Neuron (in vitro differentiated cells): ENCODE measurements around the gene ADARB2.

ENCODE experiments used
- H2AFZ ChIP-seq: one replicate; pipeline ENCODE4 v1.6.1; 2013; ENCODE audit warnings: low read depth, mild to moderate bottlenecking, inconsistent platforms, low read length, moderate library complexity
- H3K27me3 ChIP-seq: one replicate; pipeline ENCODE4 v1.6.1; 2013; ENCODE audit warnings: low read length; ENCODE audit not compliant: insufficient read depth
- H3K36me3 ChIP-seq: one replicate; pipeline ENCODE4 v1.6.1; 2013; ENCODE audit warnings: low read length; ENCODE audit not compliant: insufficient read depth
- H3K4me1 ChIP-seq: one replicate; pipeline ENCODE4 v1.6.1; 2013; ENCODE audit warnings: low read length; ENCODE audit not compliant: insufficient read depth
- H3K4me3 ChIP-seq: 2 replicates; pipeline ENCODE4 v1.5.1; 2013; ENCODE audit warnings: mild to moderate bottlenecking, low read length, moderate library complexity
- H3K9me3 ChIP-seq: one replicate; pipeline ENCODE4 v1.6.1; 2013; ENCODE audit warnings: low read length

Gene ADARB2

DNA sequence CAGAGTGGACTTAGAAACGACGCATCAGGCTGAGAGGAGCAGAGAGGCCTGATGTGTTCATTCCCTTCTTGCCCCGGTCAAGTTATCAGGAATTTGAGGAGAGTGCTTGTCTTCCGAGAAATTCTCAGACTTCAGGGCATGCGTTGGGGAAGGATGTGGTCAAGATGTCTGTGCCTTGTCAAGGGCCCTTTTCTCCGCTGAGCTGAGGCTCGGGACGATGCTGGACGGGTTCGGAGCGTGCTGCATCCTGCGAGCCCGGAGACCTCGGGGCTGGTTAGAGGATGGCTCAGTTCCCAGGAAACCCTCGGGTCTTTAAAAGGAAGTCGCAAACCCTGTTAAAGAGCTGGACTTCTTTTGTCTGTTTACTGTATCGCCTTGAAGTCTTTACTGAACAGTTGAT is 325.4 kb downstream of the ADARB2 start:
- Histone ChIP-seq H3K36me3 (no peaks in the 10 kb centered on the region), H3K9me3 (no peaks in the 10 kb centered on the region), H3K4me3 (no peak overlapping the region), H3K27me3 (no peaks in the 10 kb centered on the region), H2AFZ (no peak overlapping the region), H3K4me1 (no peaks in the 10 kb centered on the region)

DNA sequence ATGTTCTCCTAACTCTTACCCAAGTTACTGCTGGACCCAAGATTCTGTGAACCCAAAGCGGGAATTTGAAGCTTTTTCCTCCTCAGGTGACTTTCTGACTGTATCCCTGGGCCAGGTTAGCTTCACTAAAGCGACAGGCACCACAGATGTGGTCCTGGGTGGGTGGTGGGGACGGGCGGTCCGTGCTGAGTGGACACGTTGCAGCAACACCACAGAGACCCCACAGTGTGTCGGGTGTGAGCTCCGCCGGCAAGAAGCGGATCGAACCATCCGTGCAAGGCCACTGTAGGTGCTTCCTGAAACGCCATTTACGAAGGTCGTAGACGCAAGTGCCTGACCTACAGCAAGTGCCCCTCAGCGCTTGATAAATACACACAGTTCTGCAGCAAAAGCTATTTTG is 325.9 kb downstream of the ADARB2 start:
- Histone ChIP-seq H3K27me3 (no peaks in the 10 kb centered on the region), H3K36me3 (no peaks in the 10 kb centered on the region)

DNA sequence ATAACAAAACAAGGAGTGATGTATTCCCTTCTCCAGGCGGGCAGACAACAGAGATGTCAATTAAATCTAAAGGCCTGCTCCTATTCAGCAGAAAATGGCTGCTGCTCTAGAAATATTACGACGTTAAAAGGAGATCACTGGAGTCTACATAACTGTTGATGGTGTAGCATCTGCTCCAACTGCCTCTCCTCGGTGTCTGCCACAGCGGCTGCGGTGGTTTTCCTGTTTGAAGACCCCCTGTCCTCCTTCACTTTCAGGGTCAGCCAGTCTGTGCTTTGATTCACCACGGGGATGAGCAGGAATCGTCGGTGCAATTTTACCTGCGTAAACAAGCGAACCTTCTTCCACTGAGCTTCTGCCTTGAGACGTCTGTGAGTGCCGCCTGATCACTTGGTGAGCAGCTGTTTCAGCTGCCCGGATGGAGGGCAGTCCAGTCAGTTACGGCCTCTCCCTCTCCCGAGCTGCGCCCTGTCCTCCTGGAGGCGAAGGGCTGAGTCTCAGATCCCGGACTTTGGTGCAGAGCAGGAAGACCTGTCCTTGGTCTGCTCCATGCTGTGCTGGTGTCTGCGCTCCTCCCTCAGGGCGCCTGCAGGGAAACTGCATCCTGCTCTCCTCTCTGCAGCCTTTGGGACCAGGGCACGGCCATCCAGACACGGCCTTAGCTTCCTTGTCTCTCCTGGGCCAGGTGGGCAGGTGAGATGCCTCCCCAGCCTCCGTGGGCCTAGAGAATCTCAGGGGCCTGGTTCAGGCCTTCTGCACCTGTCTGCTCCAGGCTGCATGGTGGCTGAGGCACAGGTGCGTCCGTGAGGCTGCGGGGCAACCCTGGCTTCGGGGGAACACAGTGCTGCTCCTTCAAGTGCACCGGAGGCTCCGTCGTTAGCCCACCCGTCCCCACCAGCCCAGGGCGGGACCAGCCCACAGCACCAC is 326.6 kb downstream of the ADARB2 start:
- no peaks in the 10 kb centered on the region for H3K27me3 ChIP-seq
- no peaks in the 10 kb centered on the region for H3K4me1 ChIP-seq
- no peak overlapping the region for H2AFZ ChIP-seq

More for the DNA sequence above, 325.9 kb downstream of the ADARB2 start:
- Histone ChIP-seq H2AFZ (no peak overlapping the region), H3K9me3 (no peaks in the 10 kb centered on the region), H3K4me3 (no peak overlapping the region), H3K4me1 (no peaks in the 10 kb centered on the region)

DNA sequence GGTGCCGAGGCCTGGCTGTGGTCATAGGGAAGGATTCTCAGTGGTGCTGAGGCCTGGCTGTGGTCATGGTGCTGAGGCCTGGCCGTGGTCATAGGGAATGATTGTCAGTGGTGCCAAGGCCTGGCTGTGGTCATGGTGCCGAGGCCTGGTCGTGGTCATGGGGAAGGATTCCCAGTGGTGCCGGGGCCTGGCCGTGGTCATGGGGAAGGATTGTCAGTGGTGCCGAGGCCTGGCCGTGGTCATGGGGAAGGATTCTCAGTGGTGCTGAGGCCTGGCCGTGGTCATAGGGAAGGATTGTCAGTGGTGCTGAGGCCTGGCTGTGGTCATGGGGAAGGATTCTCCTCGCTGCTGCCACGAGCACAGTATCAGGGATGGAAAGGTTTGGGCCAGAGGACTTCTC is 327.3 kb downstream of the ADARB2 start:
- Histone ChIP-seq H3K4me3 (no peak overlapping the region), H3K9me3 (no peaks in the 10 kb centered on the region)

More for the DNA sequence above, 326.6 kb downstream of the ADARB2 start:
- Histone ChIP-seq H3K4me3 (no peak overlapping the region), H3K9me3 (no peaks in the 10 kb centered on the region), H3K36me3 (no peaks in the 10 kb centered on the region)

DNA sequence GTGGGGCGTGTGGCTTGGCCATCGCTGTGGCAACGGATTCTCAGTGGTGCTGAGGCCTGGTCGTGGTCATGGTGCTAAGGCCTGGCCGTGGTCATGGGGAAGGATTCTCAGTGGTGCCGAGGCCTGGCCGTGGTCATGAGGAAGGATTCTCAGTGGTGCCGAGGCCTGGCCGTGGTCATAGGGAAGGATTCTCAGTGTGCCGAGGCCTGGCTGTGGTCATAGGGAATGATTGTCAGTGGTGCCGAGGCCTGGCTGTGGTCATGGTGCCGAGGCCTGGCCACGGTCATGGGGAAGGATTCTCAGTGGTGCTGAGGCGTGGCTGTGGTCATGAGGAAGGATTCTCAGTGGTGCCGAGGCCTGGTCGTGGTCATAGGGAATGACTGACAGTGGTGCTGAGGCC is 327.9 kb downstream of the ADARB2 start:
- Histone ChIP-seq H3K4me1 (no peaks in the 10 kb centered on the region), H3K9me3 (no peaks in the 10 kb centered on the region), H2AFZ (no peak overlapping the region), H3K27me3 (no peaks in the 10 kb centered on the region), H3K36me3 (no peaks in the 10 kb centered on the region), H3K4me3 (no peak overlapping the region)

More for the DNA sequence above, 327.3 kb downstream of the ADARB2 start:
- H3K4me1 ChIP-seq: no peaks in the 10 kb centered on the region
- H3K36me3 ChIP-seq: no peaks in the 10 kb centered on the region
- no peak overlapping the region for H2AFZ ChIP-seq
- H3K27me3 ChIP-seq: no peaks in the 10 kb centered on the region

DNA sequence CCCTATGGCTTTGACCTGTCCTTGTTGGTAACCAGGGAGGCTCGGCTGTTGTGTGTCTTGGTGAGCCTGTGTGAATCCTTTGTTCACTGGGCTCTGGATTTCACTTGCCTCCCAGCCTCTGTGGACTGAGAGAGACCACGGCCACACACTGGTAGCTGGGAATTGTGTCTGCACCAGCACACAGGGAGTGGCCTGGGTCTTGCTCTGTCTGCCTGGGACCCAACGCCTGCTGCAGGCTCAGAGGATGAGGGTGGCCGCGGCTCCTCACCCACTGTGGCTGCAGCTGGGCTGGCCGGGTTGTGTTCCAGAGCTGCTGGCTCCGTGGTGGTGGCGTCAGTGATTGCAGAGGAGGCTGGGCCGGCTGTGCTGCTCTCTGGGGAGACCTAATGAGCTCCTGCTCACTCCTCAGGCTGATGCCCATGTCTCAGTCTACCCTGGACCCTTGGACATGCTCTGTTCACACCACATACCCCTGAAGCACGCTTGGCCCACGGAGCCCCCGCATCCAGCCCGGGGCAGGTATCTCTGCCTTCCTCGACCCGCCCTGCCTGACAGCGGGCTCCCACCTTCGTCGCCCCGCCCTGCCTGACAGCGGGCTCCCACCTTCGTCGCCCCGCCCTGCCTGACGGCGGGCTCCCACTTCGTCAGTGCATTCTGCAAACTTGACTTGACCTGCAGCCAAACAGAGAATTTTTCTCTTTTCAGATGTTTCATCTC is 328.5 kb downstream of the ADARB2 start:
- H3K36me3 ChIP-seq: no peaks in the 10 kb centered on the region
- H3K27me3 ChIP-seq: no peaks in the 10 kb centered on the region

DNA sequence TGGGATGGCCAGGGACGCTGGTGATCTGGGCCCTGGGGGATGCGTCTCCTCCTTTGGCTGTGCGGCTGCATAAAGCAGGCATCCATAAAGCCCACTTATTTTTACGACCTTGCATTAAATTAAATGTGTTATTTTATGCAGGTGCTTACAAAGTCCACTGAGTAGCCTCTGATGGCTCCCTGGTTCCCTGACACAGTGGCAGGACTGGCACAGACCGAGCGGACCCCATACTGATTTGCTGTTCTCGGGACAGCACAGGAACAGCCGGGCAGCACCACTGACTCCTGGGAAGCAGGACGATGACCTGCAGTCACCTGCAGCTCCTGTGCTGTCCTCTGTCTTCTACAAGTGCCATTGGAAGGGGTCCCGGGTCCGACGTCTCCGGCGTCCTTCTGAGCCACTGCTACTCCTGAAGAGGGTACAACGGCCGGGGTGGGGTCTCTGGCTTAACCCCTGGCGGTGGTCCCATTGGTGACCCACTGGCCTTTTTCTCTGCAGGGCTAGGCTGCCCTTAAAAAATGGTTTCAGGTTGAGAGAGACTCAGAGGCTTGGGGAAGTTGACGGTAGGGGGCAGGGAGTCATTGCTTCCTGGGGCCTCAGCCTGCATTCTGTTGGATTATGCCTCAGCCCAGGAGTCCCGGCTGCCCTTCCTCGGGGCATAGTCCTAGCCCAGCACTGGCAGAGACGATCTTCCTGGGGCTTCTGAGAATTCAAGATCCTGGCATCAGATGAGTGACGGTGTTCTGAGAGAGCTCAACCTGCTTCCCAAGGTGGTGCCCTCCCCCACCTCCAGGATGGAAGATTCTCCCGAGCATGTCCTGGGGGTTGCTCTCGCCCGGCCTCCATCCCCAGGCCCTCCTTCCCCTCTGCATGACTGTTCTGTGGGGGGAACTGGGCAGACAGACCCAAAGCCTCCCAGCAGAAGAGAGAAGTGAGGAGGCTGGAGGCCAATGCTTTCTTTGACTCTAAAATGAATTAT is 330.1 kb downstream of the ADARB2 start:
- no peaks in the 10 kb centered on the region for H3K36me3 ChIP-seq
- H2AFZ ChIP-seq: no peak overlapping the region
- H3K27me3 ChIP-seq: no peaks in the 10 kb centered on the region
- H3K4me3 ChIP-seq: no peak overlapping the region
- no peaks in the 10 kb centered on the region for H3K4me1 ChIP-seq
- H3K9me3 ChIP-seq: no peaks in the 10 kb centered on the region

More for the DNA sequence above, 328.5 kb downstream of the ADARB2 start:
- Histone ChIP-seq H2AFZ (no peak overlapping the region), H3K4me1 (no peaks in the 10 kb centered on the region), H3K4me3 (no peak overlapping the region), H3K9me3 (no peaks in the 10 kb centered on the region)

DNA sequence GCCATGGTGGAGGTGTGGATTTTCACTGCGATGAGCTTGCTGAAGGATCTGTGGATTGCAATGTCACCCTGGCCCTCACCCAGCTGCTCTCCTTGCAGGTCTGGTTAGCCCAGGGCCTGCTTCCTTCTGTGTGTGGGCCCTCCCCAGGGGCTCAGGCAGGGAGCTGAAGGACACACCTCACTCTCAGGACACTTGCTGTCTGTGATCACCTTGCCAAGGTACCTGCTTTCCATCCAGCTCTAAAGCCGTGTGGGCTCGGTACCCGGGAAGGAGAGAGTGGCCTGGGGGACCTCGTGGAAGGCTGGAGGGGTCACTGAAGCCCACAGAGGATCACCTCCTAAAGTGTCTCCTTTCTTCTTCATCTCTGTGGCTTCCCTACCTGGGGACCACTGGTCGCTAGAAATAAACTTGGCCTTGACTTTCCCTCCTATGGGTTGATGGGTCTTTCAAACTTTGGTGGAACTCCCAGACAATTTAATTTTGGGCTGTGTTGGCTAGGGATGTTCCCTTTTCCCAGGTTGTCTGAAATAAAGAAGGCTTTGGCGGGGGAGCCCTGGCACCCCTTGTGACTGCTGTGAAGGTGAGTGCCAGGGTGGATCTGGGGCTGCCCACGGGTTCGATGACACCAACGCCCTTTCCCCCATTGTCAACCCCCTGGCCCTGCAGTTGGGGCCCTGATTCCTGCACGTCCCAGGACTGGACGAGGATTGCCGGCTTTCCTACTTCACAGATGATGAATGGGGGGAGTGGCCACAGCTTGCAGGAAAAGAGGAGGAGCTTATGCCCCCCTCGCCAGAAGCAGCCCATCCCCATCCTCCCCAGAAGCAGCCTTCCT is 331.0 kb downstream of the ADARB2 start:
- Histone ChIP-seq H3K36me3 (no peaks in the 10 kb centered on the region), H3K4me3 (no peak overlapping the region), H3K27me3 (no peaks in the 10 kb centered on the region), H2AFZ (no peak overlapping the region), H3K4me1 (no peaks in the 10 kb centered on the region), H3K9me3 (no peaks in the 10 kb centered on the region)

DNA sequence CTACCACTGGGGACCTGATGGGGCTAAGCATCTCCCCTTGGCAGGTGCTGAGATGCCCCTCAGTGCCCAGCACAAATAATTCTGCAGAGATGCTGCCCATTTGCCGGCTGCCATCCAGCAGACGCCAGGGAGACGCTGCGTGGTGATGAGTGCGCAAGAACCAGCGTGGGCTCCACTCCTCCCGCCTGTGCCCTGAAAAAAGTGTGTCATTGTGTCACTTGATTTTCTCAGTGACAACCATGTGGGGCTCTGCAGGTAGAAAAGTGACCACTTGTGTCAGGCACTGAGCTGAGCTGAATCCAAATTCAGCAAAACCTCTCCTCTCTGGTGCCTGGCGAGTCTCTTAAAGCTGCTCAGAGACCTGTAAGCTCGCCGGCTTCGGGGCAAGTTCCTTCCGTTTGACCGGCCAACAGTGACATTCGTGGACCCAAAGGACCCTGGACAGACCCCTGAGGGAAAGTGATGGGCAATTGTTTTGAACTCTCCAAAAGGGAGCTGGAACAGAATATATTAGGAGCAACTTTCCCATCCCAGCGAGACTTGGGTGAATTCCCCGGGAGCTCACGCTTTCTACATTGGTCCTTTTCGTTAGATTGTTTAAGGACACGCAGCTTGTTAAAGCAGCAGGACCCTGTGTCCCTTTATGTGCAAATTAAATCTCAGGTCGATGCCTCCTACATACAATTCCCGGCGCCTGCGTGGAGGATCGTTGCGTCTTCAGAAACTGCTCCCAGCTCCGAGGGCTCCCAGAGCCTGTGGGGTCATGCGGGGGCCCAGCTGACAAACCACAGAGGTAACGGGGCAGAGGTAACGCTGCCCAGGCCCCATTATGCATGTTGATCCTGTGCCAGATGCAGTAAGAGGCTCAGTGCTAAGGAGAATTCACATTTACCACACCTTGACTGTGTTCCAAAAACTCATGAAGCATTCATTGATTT is 332.7 kb downstream of the ADARB2 start:
- no peaks in the 10 kb centered on the region for H3K27me3 ChIP-seq
- no peak overlapping the region for H3K4me3 ChIP-seq
- no peaks in the 10 kb centered on the region for H3K4me1 ChIP-seq
- H3K36me3 ChIP-seq: no peaks in the 10 kb centered on the region
- no peak overlapping the region for H2AFZ ChIP-seq
- no peaks in the 10 kb centered on the region for H3K9me3 ChIP-seq

DNA sequence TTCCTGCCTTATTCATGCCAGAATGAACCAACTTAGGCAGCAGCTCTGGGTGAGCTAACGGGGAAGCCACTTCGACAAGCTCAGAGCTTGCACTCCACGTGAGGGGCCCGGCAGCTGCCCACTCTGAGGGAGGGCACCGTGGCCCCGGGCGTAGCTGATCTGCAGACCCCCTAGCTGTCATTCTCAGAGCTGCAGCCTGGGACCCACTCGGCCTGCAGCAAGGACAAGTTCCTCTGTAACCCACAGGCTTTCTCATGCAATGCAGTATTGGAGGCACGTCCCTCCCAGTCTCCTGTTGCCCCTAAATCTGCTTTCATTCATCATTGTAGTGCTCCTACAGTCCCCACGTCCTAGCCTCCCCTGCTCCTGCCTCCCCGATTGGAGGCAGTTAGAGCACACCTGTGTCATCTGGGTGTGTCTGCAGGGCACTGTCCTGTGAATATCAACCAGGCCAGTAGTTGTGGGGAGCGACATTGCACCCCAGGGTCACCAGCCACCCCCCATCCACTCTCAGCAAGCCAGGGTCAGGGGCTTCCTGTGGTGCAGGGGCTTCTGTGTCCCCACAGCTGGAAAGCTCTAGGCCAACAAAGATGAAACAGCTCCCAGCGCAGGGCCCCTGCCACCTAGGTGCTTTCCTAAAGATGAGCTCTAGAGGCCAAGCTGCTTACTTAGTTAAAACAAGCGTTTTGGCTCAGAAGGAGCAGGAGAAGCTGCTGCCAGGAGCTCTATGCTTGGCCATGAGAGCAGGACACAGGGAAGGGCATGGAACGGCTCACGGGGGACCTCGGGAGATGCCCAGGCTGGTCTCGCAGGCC is 333.6 kb downstream of the ADARB2 start:
- no peak overlapping the region for H2AFZ ChIP-seq
- no peak overlapping the region for H3K4me3 ChIP-seq
- H3K4me1 ChIP-seq: no peaks in the 10 kb centered on the region
- no peaks in the 10 kb centered on the region for H3K36me3 ChIP-seq
- no peaks in the 10 kb centered on the region for H3K27me3 ChIP-seq
- H3K9me3 ChIP-seq: no peaks in the 10 kb centered on the region
